HepG2 (cell line): ENCODE results near the gene RABGAP1. TPM values are rescaled to one million over a fixed set of nuclear protein-coding genes. Genes with fewer than 3 reads are reported as not detected.
A peak's percentile ranks its signal among the peaks of the same experiment; 100 is the strongest.

Experiments
- ATF1 ChIP-seq: IDR thresholded peaks from 2 replicates; pipeline ENCODE4 v1.6.1; 2016; ENCODE audit warnings: mild to moderate bottlenecking, control low read depth
- CENPX ChIP-seq: sonication (generic); formaldehyde crosslinking; IDR thresholded peaks from 2 replicates; pipeline ENCODE4 v1.9.0; 2021; ENCODE audit warnings: mild to moderate bottlenecking, missing genetic modification reagents, moderate library complexity
- ELF1 ChIP-seq: sonication (generic); formaldehyde crosslinking; IDR thresholded peaks from 2 replicates; pipeline ENCODE4 v1.4.0; 2020; ENCODE audit warnings: missing genetic modification reagents
- ELK4 ChIP-seq: sonication (generic); formaldehyde crosslinking; IDR thresholded peaks from 2 replicates; pipeline ENCODE4 v1.9.0; 2021; ENCODE audit warnings: missing genetic modification reagents, borderline replicate concordance
- FOXM1 ChIP-seq: sonication (generic); formaldehyde crosslinking; IDR thresholded peaks from 2 replicates; pipeline ENCODE4 v1.5.0; 2020; ENCODE audit warnings: missing genetic modification reagents
- ISL2 ChIP-seq: sonication (generic); formaldehyde crosslinking; IDR thresholded peaks from 2 replicates; pipeline ENCODE4 v1.5.0; 2020; ENCODE audit warnings: missing genetic modification reagents
- KAT2B ChIP-seq: fragments of 150-350 bp; IDR thresholded peaks from 2 replicates; pipeline ENCODE4 v1.6.1; 2014; ENCODE audit warnings: low read depth, low read length, borderline replicate concordance
- MZF1 ChIP-seq: sonication (generic); formaldehyde crosslinking; IDR thresholded peaks from 2 replicates; pipeline ENCODE4 v1.8.1; 2023; ENCODE audit warnings: mild to moderate bottlenecking, missing genetic modification reagents, borderline replicate concordance
- NR3C1 ChIP-seq: sonication (generic); formaldehyde crosslinking; IDR thresholded peaks from 2 replicates; pipeline ENCODE4 v1.4.0; 2020; ENCODE audit warnings: missing genetic modification reagents
- PHF5A ChIP-seq: IDR thresholded peaks from one replicate; pipeline ENCODE4 v1.6.1; 2018; ENCODE audit warnings: low read depth, missing genetic modification reagents; ENCODE audit not compliant: unreplicated experiment
- PRDM15 ChIP-seq: sonication (generic); formaldehyde crosslinking; IDR thresholded peaks from 2 replicates; pipeline ENCODE4 v1.4.0; 2020; ENCODE audit warnings: missing genetic modification reagents
- SRSF4 ChIP-seq: fragments of 200-400 bp; formaldehyde crosslinking; IDR thresholded peaks from one replicate; pipeline ENCODE4 v1.6.1; 2018; ENCODE audit warnings: mild to moderate bottlenecking, low read depth, low read length, moderate library complexity; ENCODE audit not compliant: poor library complexity, severe bottlenecking
- SUZ12 ChIP-seq: fragments of 150-350 bp; IDR thresholded peaks from 2 replicates; pipeline ENCODE4 v1.6.1; 2014; ENCODE audit warnings: low read depth, low read length
- TP53 ChIP-seq: sonication (generic); formaldehyde crosslinking; conservative IDR thresholded peaks from 2 replicates; pipeline ENCODE4 v1.4.0; 2020; ENCODE audit warnings: missing genetic modification reagents
- ZMAT5 ChIP-seq: sonication (generic); formaldehyde crosslinking; IDR thresholded peaks from 2 replicates; pipeline ENCODE4 v1.5.0; 2020; ENCODE audit warnings: mild to moderate bottlenecking, low read depth, missing genetic modification reagents, borderline replicate concordance
- ZMYM2 ChIP-seq: sonication (generic); formaldehyde crosslinking; IDR thresholded peaks from 2 replicates; pipeline ENCODE4 v1.8.0; 2022; ENCODE audit warnings: mild to moderate bottlenecking, missing genetic modification reagents
- ZNF101 ChIP-seq: sonication (generic); formaldehyde crosslinking; IDR thresholded peaks from 2 replicates; pipeline ENCODE4 v1.4.0; 2020; ENCODE audit warnings: mild to moderate bottlenecking, low read depth, missing genetic modification reagents, borderline replicate concordance
- ZNF230 ChIP-seq: sonication (generic); formaldehyde crosslinking; IDR thresholded peaks from 2 replicates; pipeline ENCODE4 v1.4.0; 2020; ENCODE audit warnings: mild to moderate bottlenecking, missing genetic modification reagents
- ZNF280D ChIP-seq: sonication (generic); formaldehyde crosslinking; IDR thresholded peaks from 2 replicates; pipeline ENCODE4 v1.5.1; 2020; ENCODE audit warnings: mild to moderate bottlenecking, missing genetic modification reagents
- ZNF460 ChIP-seq: sonication (generic); formaldehyde crosslinking; IDR thresholded peaks from 2 replicates; pipeline ENCODE4 v1.5.1; 2020; ENCODE audit warnings: missing genetic modification reagents, mild to moderate bottlenecking, borderline replicate concordance
- ZNF782 ChIP-seq: sonication (generic); formaldehyde crosslinking; IDR thresholded peaks from 2 replicates; pipeline ENCODE4 v1.4.0; 2020; ENCODE audit warnings: missing genetic modification reagents, mild to moderate bottlenecking, borderline replicate concordance
- ZNF841 ChIP-seq: sonication (generic); formaldehyde crosslinking; IDR thresholded peaks from 2 replicates; pipeline ENCODE4 v1.8.1; 2023; ENCODE audit warnings: missing genetic modification reagents, borderline replicate concordance
- polyA plus RNA-seq, 8 experiments: library from polyadenylated mRNA; depleted of rRNA in 3 of 8; stranded (reverse) in 7 of 8; unstranded in 1 of 8; fragments of >200 nt; fragmentation: Illumina TruSeq in 4 of 8; extraction: Trizol in 4 of 8; gene quantifications; 2 replicates each; pipeline versions ENCODE4 v1.2.1 to v1.2.3, GENCODE V29; 2011 to 2016; ENCODE audit warnings: low read depth in 4 of 8, missing spikeins in 1 of 8, mixed read lengths in 1 of 8; ENCODE audit not compliant: insufficient read depth in 1 of 8
- total RNA-seq, 5 experiments: library from RNA; depleted of rRNA; stranded (reverse); fragments of >200 nt; fragmentation: Illumina TruSeq; extraction: Trizol; gene quantifications; 2 replicates each; pipeline ENCODE4 v1.2.3, GENCODE V29; 2016; ENCODE audit warnings: low read depth in 1 of 5

Gene RABGAP1
- total and polyA plus RNA-seq, 2 of the 13 experiments (the other 11 are each of a cell fraction or from before 2014, with no cell fraction given): 19.1 to 19.3 TPM

- TF ChIP-seq ZNF280D (CRISPR knock-in tag): no peak
- TF ChIP-seq ZNF460 (CRISPR knock-in tag): no peak
- TF ChIP-seq ZMYM2: no peak
- TF ChIP-seq ZNF101 (CRISPR knock-in tag): no peak
- TF ChIP-seq ELF1 (CRISPR knock-in tag): peak; percentile 76
- no peak for TF ChIP-seq KAT2B
- peak; percentile 72 for TF ChIP-seq ATF1 (CRISPR knock-in tag)
- no peak for TF ChIP-seq MZF1
- TF ChIP-seq PRDM15: no peak
- peak; percentile 61; the same call in 1 of the 2 replicates for TF ChIP-seq ISL2 (CRISPR knock-in tag)
- no peak for TF ChIP-seq CENPX (CRISPR knock-in tag)
- TF ChIP-seq ZNF841 (CRISPR knock-in tag): no peak
- no peak for TF ChIP-seq ELK4 (CRISPR knock-in tag)
- TF ChIP-seq ZNF230 (CRISPR knock-in tag): no peak
- no peak for TF ChIP-seq ZMAT5 (CRISPR knock-in tag)
- TF ChIP-seq PHF5A (CRISPR knock-in tag): peak; percentile 36
- TF ChIP-seq SUZ12: peak; percentile 54; the same call in 1 of the 2 replicates
- no peak for TF ChIP-seq SRSF4
- no peak for TF ChIP-seq FOXM1 (CRISPR knock-in tag)
- no peak for TF ChIP-seq ZNF782
- TF ChIP-seq NR3C1 (CRISPR knock-in tag): no peak
- TF ChIP-seq TP53 (CRISPR knock-in tag): no peak
These were observed 35.8 kb upstream of the RABGAP1 start, which contains the start of gene RC3H2 (continued) for GRCh38 chr9:122904823-122905710.
